ENCODE data around the gene OR10A4. TPM values are rescaled to one million over a fixed set of nuclear protein-coding genes. Genes with fewer than 3 reads are reported as not detected.
"Not testable (repeated sequence)": the region's sequence is repeated elsewhere in the genome, so short reads cannot be mapped to it uniquely, and the experiment has no call there.

OR10A4 gene
- total RNA-seq, 4 donors from 2014 or later = not detected

DNA sequence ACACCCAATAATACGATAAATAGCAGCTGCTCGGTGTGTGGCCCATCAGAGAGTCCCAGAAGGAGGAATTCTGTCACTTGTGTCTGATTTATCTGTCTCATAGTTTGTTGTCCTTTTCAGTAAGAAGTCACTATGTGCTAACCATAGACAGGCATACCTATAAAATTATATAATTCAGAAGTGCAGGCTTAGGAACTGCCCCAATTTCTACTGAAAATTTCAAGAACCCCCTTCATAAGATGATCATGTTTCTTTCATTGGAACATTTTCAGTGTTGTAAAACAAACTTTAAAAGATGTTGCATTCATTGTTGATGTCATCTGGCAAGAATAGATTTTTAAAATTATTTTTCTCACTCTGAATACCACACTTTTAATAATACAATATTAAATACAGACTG is 16.0 kb downstream of the OR10A4 start, which contains the start of gene OR2D2:
Gene OR2D2, minus strand, starts transcription at position 101 of the 400 bp plus-strand sequence. Its CDS starts 0 bp downstream, at position 101.
- Histone ChIP-seq H3K36me3 (no peaks in the 10 kb centered on the region), H3K27ac (no peak within 1 kb of the TSS), H3K4me1 (no peaks in the 10 kb centered on the region), H3K9me3 (peaks cover 0 to 3% (median 0%) of the 10 kb centered on the region in 4 donors), H3K4me3 (no peak within 1 kb of the TSS), H3K27me3 (no peaks in the 10 kb centered on the region)
- 83 to 94% methylated on average over 2 of the region's 2 CpGs for WGBS, 2 donors
- DNase-seq (ENCODE audit: low spot score in 2 of 2) = no peak
- TF ChIP-seq POLR2A (IDR thresholded peaks at IDR 0.05) (no peak), EP300 (IDR thresholded peaks at IDR 0.05) (no peak)
- TF ChIP-seq, protein P1, sequence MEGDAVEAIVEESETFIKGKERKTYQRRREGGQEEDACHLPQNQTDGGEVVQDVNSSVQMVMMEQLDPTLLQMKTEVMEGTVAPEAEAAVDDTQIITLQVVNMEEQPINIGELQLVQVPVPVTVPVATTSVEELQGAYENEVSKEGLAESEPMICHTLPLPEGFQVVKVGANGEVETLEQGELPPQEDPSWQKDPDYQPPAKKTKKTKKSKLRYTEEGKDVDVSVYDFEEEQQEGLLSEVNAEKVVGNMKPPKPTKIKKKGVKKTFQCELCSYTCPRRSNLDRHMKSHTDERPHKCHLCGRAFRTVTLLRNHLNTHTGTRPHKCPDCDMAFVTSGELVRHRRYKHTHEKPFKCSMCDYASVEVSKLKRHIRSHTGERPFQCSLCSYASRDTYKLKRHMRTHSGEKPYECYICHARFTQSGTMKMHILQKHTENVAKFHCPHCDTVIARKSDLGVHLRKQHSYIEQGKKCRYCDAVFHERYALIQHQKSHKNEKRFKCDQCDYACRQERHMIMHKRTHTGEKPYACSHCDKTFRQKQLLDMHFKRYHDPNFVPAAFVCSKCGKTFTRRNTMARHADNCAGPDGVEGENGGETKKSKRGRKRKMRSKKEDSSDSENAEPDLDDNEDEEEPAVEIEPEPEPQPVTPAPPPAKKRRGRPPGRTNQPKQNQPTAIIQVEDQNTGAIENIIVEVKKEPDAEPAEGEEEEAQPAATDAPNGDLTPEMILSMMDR (IDR thresholded peaks at IDR 0.05) = no peak

DNA sequence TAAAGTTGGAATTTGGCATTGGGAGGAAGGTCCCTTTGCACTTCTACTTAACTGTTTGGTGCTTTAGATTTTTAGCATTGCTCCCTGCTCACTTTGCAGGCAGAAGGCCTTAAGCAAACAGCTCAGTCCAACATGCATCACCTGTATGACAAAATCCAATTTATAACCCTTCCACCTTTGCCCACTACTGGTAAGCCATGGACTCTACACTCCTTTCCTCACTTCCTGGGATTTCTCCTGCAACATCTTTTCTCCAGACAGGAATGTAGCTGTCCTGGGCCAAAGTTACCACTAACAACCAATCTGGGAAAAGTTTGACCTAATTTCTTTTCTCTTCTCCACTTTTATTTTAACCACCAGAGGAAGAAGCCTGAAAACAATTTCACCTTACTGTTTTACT is 17.7 kb downstream of the OR10A4 start:
- Histone ChIP-seq H3K36me3 (no peaks in the 10 kb centered on the region), H3K4me3 (no peak overlapping the region), H3K9me3 (no peaks in the 10 kb centered on the region), H3K27me3 (no peaks in the 10 kb centered on the region), H3K4me1 (no peaks in the 10 kb centered on the region), H3K27ac (no peak overlapping the region)
- no peak for DNase-seq (ENCODE audit: low spot score in 2 of 2)
- TF ChIP-seq, protein P1 (IDR thresholded peaks at IDR 0.05) = no peak
- TF ChIP-seq POLR2A (IDR thresholded peaks at IDR 0.05) = no peak
- no peak for TF ChIP-seq EP300 (IDR thresholded peaks at IDR 0.05)

DNA sequence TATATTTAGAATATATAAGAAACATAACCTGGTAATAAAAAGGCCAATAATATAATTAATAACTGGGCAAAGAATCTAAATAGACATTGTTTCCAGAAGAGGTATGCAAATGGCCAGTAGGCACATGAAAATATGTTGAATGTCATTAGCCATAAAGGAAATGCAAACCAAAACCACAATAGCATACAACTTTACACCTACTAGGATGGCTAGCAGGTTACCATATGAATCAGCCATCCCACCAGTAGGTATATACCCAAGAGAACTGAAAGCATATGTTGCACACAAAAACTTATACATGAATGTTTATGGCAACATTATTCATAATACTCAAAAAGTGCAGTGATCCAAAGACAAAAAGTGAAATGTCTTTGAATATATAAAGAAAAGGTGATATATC is 18.6 kb downstream of the OR10A4 start:
- no peaks in the 10 kb centered on the region for H3K27me3 ChIP-seq
- no peak overlapping the region for H3K27ac ChIP-seq
- no peaks in the 10 kb centered on the region for H3K36me3 ChIP-seq
- no peak overlapping the region for H3K4me3 ChIP-seq
- no peaks in the 10 kb centered on the region for H3K9me3 ChIP-seq
- H3K4me1 ChIP-seq = no peaks in the 10 kb centered on the region
- TF ChIP-seq EP300 (IDR thresholded peaks at IDR 0.05) (no peak), POLR2A (IDR thresholded peaks at IDR 0.05) (no peak)
- TF ChIP-seq, protein P1 (IDR thresholded peaks at IDR 0.05) = no peak
- DNase-seq (ENCODE audit: low spot score in 2 of 2) = no peak

DNA sequence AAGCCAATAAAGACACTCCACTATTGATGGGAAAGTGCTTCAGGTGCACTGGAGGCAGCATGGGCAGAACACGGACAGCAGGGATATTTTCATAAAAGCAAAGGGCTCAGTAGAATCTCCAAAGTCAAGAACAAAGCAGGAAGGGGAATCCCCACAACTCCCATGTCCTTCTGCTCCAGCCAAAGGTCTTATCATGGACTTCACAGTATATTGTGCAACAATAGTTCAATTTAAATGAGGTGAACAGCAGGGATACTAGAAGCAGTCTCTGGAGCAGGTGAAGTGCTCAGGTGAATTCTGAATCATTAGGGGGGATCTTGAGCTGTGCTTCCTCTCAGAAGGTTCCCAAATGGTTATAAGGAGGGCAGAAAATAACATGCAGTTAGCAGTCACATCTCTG is 22.5 kb downstream of the OR10A4 start:
- H3K36me3 ChIP-seq = no peaks in the 10 kb centered on the region
- no peaks in the 10 kb centered on the region for H3K4me1 ChIP-seq
- WGBS, 2 donors = 69 to 81% methylated on average over 1 of the region's 1 CpG
- H3K9me3 ChIP-seq = no peaks in the 10 kb centered on the region
- H3K27me3 ChIP-seq = no peaks in the 10 kb centered on the region
- DNase-seq (ENCODE audit: low spot score in 2 of 2) = no peak
- H3K27ac ChIP-seq = no peak overlapping the region
- no peak overlapping the region for H3K4me3 ChIP-seq
- TF ChIP-seq, protein P1 (IDR thresholded peaks at IDR 0.05) = no peak
- no peak for TF ChIP-seq POLR2A (IDR thresholded peaks at IDR 0.05)
- no peak for TF ChIP-seq EP300 (IDR thresholded peaks at IDR 0.05)

DNA sequence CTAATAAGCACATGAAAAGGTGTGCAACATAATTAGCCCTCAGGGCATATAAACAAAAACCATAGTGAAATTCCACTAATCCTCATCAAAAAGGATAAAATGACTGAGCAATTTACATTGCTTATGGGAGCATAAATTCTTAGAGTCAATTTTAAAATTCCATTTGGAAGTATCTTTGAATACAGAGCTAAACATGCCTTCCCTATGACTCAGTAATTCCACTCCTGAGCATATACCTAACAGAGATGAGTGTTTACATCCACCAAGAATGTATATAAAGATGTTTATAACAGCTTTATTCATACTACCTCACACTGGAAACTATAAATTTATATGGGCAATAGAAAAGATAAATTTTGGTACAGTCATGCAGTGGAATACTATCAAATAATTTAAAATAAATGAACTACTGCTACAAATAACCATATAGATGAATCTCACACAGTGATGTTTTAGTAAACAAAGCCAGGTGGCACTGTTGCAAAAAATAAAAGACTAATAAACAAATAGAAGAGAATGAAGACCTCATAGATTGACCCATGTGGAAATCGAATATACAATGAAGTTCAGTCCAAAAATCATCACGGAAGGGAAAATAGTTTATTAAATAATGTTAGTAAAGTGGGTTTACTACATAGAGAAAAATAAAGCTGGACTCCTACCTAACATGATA is 24.0 kb downstream of the OR10A4 start:
- WGBS, 2 donors = 69 to 75% methylated on average over 2 of the region's 2 CpGs
- Histone ChIP-seq H3K27ac (no peak overlapping the region), H3K27me3 (no peaks in the 10 kb centered on the region), H3K4me3 (no peak overlapping the region), H3K36me3 (no peaks in the 10 kb centered on the region), H3K9me3 (no peaks in the 10 kb centered on the region), H3K4me1 (no peaks in the 10 kb centered on the region)
- DNase-seq (ENCODE audit: low spot score in 2 of 2) = no peak
- TF ChIP-seq POLR2A (IDR thresholded peaks at IDR 0.05) = no peak

DNA sequence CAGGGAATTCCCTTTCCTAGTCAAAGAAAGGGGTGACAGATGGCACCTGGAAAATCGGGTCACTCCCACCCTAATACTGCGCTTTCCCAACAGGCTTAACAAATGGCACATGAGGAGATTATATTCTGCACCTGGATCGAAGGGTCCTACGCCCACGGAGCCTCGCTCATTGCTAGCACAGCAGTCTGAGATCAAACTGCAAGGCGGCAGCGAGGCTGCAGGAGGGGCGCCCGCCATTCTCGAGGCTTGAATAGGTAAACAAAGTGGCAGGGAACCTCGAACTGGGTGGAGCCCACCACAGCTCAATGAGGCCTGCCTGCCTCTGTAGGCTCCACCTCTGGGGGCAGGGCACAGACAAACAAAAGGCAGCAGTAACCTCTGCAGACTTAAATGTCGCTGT is 28.4 kb downstream of the OR10A4 start:
- DNase-seq (ENCODE audit: low spot score in 2 of 2); H3K9me3 ChIP-seq; H3K4me1 ChIP-seq; H3K4me3 ChIP-seq; H3K27ac ChIP-seq; H3K36me3 ChIP-seq; H3K27me3 ChIP-seq: not testable (repeated sequence)
- WGBS, 2 donors = 82 to 84% methylated on average over 13 of the region's 13 CpGs

Measured in tibial nerve (tissue), 4 donors.